H1 (cell line): ENCODE results near the gene ALDH5A1. TPM values are rescaled to one million over a fixed set of nuclear protein-coding genes. Genes with fewer than 3 reads are reported as not detected.

Source experiments
- CTCF ChIA-PET: fragments of 300-600 bp; sonication (Branson Sonifier 250); formaldehyde crosslinking; loops from one replicate; lab custom pipeline; 2021; ENCODE audit not compliant: partially characterized antibody; lab: Charles Lee
- POLR2A ChIA-PET: fragments of 300-600 bp; sonication (Branson Sonifier 250); formaldehyde crosslinking; loops from one replicate; lab custom pipeline; 2021; ENCODE audit warnings: inconsistent platforms; ENCODE audit not compliant: partially characterized antibody; lab: Charles Lee
- DNase-seq, 2 experiments: peaks; one replicate each; pipeline versions ENCODE4 v3.0.0 to v3.0.0-alpha.2; 2010 to 2022; ENCODE audit warnings: low spot score in 2 of 2, low read depth in 1 of 2, mixed read lengths in 1 of 2
- FAIRE-seq: peaks from 2 replicates; lab custom pipeline; 2011; peaks lifted over from hg19 to GRCh38; lab: Jason Lieb, UNC
- H2AFZ ChIP-seq: 2 replicates; pipeline ENCODE4 v1.8.1; 2012; ENCODE audit warnings: low read length, inconsistent platforms
- H2AK5ac ChIP-seq: 2 replicates; pipeline ENCODE4 v1.6.1; 2013; ENCODE audit warnings: low read depth, low read length
- H2BK120ac ChIP-seq: replicated peaks from 2 replicates; pipeline ENCODE3; 2013; ENCODE audit warnings: low read depth, low read length, inconsistent platforms
- H2BK12ac ChIP-seq: 2 replicates; pipeline ENCODE4 v1.6.1; 2013; ENCODE audit warnings: low read depth, low read length
- H2BK15ac ChIP-seq: 2 replicates; pipeline ENCODE4 v1.6.1; 2013; ENCODE audit warnings: low read length
- H2BK20ac ChIP-seq: 2 replicates; pipeline ENCODE4 v1.6.1; 2013; ENCODE audit warnings: low read length
- H2BK5ac ChIP-seq: 2 replicates; pipeline ENCODE4 v1.6.1; 2013; ENCODE audit warnings: low read depth, low read length
- H3K14ac ChIP-seq: 2 replicates; pipeline ENCODE4 v1.6.1; 2013; ENCODE audit warnings: inconsistent platforms; ENCODE audit not compliant: insufficient read length
- H3K18ac ChIP-seq: 2 replicates; pipeline ENCODE4 v1.6.1; 2013; ENCODE audit warnings: low read length; ENCODE audit errors: extremely low read depth
- H3K23ac ChIP-seq: 2 replicates; pipeline ENCODE4 v1.6.1; 2013; ENCODE audit warnings: inconsistent platforms; ENCODE audit not compliant: insufficient read length
- H3K23me2 ChIP-seq: 2 replicates; pipeline ENCODE4 v1.6.1; 2013; ENCODE audit warnings: low read depth, low read length
- H3K27ac ChIP-seq: 2 replicates; pipeline ENCODE4 v1.6.1; 2011; ENCODE audit warnings: low read depth, low read length, inconsistent platforms
- H3K27me3 ChIP-seq, 4 experiments: replicated peaks in 1 of 4; 1 replicate in 1 of 4; 2 replicates in 3 of 4; pipeline versions ENCODE4 v1.6.1 to v1.8.1; 2011 to 2013; ENCODE audit warnings: low read length in 3 of 4, mild to moderate bottlenecking in 3 of 4, inconsistent platforms in 2 of 4, mixed read lengths in 2 of 4, moderate library complexity in 1 of 4; ENCODE audit not compliant: control insufficient read depth in 3 of 4, insufficient read depth in 3 of 4; ENCODE audit errors: extremely low read depth in 1 of 4
- H3K36me3 ChIP-seq, 4 experiments: 2 replicates each; pipeline versions ENCODE4 v1.6.1 to v1.8.1; 2011 to 2013; ENCODE audit warnings: mild to moderate bottlenecking in 4 of 4, low read length in 3 of 4, moderate library complexity in 2 of 4, control low read depth in 1 of 4, inconsistent platforms in 1 of 4; ENCODE audit not compliant: insufficient read depth in 4 of 4, control insufficient read depth in 2 of 4
- H3K4ac ChIP-seq: replicated peaks from 2 replicates; pipeline ENCODE3; 2013; ENCODE audit warnings: low read length, low read depth, mixed read lengths, inconsistent platforms; ENCODE audit not compliant: insufficient read length
- H3K4me1 ChIP-seq, 4 experiments: replicated peaks in 1 of 4; 1 replicate in 1 of 4; 2 replicates in 3 of 4; pipeline versions ENCODE4 v1.6.1 to v1.8.1; 2011 to 2013; ENCODE audit warnings: low read length in 3 of 4, inconsistent platforms in 2 of 4, mixed read lengths in 1 of 4; ENCODE audit not compliant: insufficient read depth in 4 of 4, control insufficient read depth in 3 of 4
- H3K4me2 ChIP-seq, 2 experiments: 2 replicates each; pipeline versions ENCODE4 v1.6.1 to v1.8.1; 2011 to 2013; ENCODE audit warnings: low read depth in 2 of 2, low read length in 2 of 2, control low read depth in 1 of 2, inconsistent platforms in 1 of 2, mild to moderate bottlenecking in 1 of 2; ENCODE audit not compliant: insufficient read depth in 1 of 2
- H3K4me3 ChIP-seq, 4 experiments: fragments of 200-600, 300-600 bp in 1 of 4; sonication (generic), shearing (Covaris generic), sonication (Bioruptor Twin) in 1 of 4; 2 replicates each; pipeline versions ENCODE4 v1.5.1 to v1.8.1; 2011 to 2016; ENCODE audit warnings: low read length in 4 of 4, low read depth in 3 of 4, control low read depth in 2 of 4, inconsistent platforms in 2 of 4, mild to moderate bottlenecking in 2 of 4, mixed read lengths in 1 of 4, moderate library complexity in 1 of 4; ENCODE audit not compliant: insufficient read depth in 2 of 4; ENCODE audit errors: extremely low read depth in 1 of 4
- H3K56ac ChIP-seq: replicated peaks from 2 replicates; pipeline ENCODE3; 2013; ENCODE audit warnings: low read depth, mild to moderate bottlenecking, mixed read lengths, low read length, inconsistent platforms; ENCODE audit not compliant: insufficient read length
- H3K79me1 ChIP-seq: 2 replicates; pipeline ENCODE4 v1.6.1; 2013; ENCODE audit warnings: low read depth, low read length, control low read depth
- H3K79me2 ChIP-seq, 2 experiments: 2 replicates each; pipeline versions ENCODE4 v1.6.1 to v1.8.1; 2012 to 2013; ENCODE audit warnings: low read length in 2 of 2, mild to moderate bottlenecking in 2 of 2, inconsistent platforms in 1 of 2; ENCODE audit not compliant: insufficient read depth in 2 of 2, control insufficient read depth in 1 of 2
- H3K9ac ChIP-seq, 4 experiments: replicated peaks in 1 of 4; 1 replicate in 1 of 4; 2 replicates in 3 of 4; pipeline versions ENCODE4 v1.6.1 to v1.8.1; 2011 to 2013; ENCODE audit warnings: low read depth in 3 of 4, low read length in 3 of 4, control low read depth in 2 of 4, mild to moderate bottlenecking in 2 of 4, moderate library complexity in 2 of 4, inconsistent platforms in 1 of 4; ENCODE audit errors: extremely low read depth in 1 of 4
- H3K9me3 ChIP-seq, 2 experiments: 2 replicates each; pipeline versions ENCODE4 v1.6.1 to v1.8.1; 2012 to 2013; ENCODE audit warnings: mild to moderate bottlenecking in 2 of 2, moderate library complexity in 2 of 2, control low read depth in 1 of 2, inconsistent platforms in 1 of 2, low read depth in 1 of 2, low read length in 1 of 2, mixed read lengths in 1 of 2; ENCODE audit not compliant: insufficient read depth in 2 of 2
- H4K20me1 ChIP-seq, 2 experiments: replicated peaks in 1 of 2; 2 replicates each; pipeline versions ENCODE3 to v1.8.1; 2011 to 2013; ENCODE audit warnings: inconsistent platforms in 2 of 2, low read length in 2 of 2, mild to moderate bottlenecking in 1 of 2; ENCODE audit not compliant: insufficient read depth in 2 of 2, control insufficient read depth in 1 of 2
- H4K5ac ChIP-seq: 2 replicates; pipeline ENCODE4 v1.6.1; 2013; ENCODE audit warnings: low read length, low read depth, mixed read lengths, inconsistent platforms; ENCODE audit not compliant: insufficient read length
- H4K8ac ChIP-seq: 2 replicates; pipeline ENCODE4 v1.8.0; 2013; ENCODE audit warnings: mild to moderate bottlenecking, moderate library complexity, low read length, inconsistent platforms; ENCODE audit not compliant: insufficient read depth; ENCODE audit errors: extremely low read depth
- H4K91ac ChIP-seq: replicated peaks from 2 replicates; pipeline ENCODE3; 2013; ENCODE audit warnings: low read length, mixed read lengths, inconsistent platforms; ENCODE audit not compliant: insufficient read length
- ASH2L ChIP-seq: fragments of 200-600, 300-600 bp; sonication (generic); IDR thresholded peaks from one replicate; pipeline ENCODE4 v1.7.1; 2017; ENCODE audit warnings: low read length
- BRCA1 ChIP-seq: IDR thresholded peaks from 2 replicates; pipeline ENCODE4 v1.6.1; 2012; ENCODE audit warnings: low read depth, low read length, improper control_type of control experiment
- CTCF ChIP-seq, 3 experiments: IDR thresholded peaks; 1 replicate in 2 of 3; 2 replicates in 1 of 3; pipeline versions ENCODE4 v1.5.1 to v1.6.1; 2011; ENCODE audit warnings: low read length in 3 of 3, mild to moderate bottlenecking in 3 of 3, inconsistent platforms in 2 of 3, low read depth in 1 of 3, moderate library complexity in 1 of 3; ENCODE audit not compliant: insufficient read depth in 1 of 3; ENCODE audit errors: control extremely low read depth in 1 of 3
- EZH2 ChIP-seq: fragments of 200-600 bp; sonication (generic); IDR thresholded peaks from 2 replicates; pipeline ENCODE4 v1.7.1; 2012; ENCODE audit warnings: low read depth, mild to moderate bottlenecking, moderate library complexity, low read length, inconsistent platforms; ENCODE audit not compliant: severe bottlenecking
- POLR2AphosphoS5 ChIP-seq: IDR thresholded peaks from 2 replicates; pipeline ENCODE4 v1.6.1; 2011; ENCODE audit warnings: low read depth, low read length
- POU5F1 ChIP-seq: IDR thresholded peaks from 2 replicates; pipeline ENCODE4 v1.6.1; 2011; ENCODE audit warnings: low read depth, mild to moderate bottlenecking, low read length, moderate library complexity
- RAD21 ChIP-seq, 2 experiments: IDR thresholded peaks in 1 of 2; conservative IDR thresholded peaks in 1 of 2; 2 replicates each; pipeline ENCODE4 v1.6.1; 2011; ENCODE audit warnings: low read depth in 2 of 2, low read length in 2 of 2, improper control_type of control experiment in 1 of 2, inconsistent platforms in 1 of 2, mild to moderate bottlenecking in 1 of 2, moderate library complexity in 1 of 2
- RBBP5 ChIP-seq: IDR thresholded peaks from 2 replicates; pipeline ENCODE4 v1.7.1; 2012; ENCODE audit warnings: low read depth, mild to moderate bottlenecking, inconsistent platforms, low read length, moderate library complexity, borderline replicate concordance
- SRF ChIP-seq: IDR thresholded peaks from 2 replicates; pipeline ENCODE4 v1.6.1; 2011; ENCODE audit warnings: mild to moderate bottlenecking, low read depth, low read length, moderate library complexity
- TCF12 ChIP-seq: IDR thresholded peaks from 2 replicates; pipeline ENCODE4 v1.6.1; 2011; ENCODE audit warnings: low read depth, mild to moderate bottlenecking, low read length
- WGBS, 2 experiments: shearing (Covaris generic) in 1 of 2; methylation state at CpG; one replicate each; pipeline versions ENCODE4 v1.1.6 to v1.1.7; 2013 to 2015; ENCODE audit warnings: low lambda C conversion rate in 2 of 2, mixed read lengths in 2 of 2, inconsistent platforms in 1 of 2, low coverage in 1 of 2, missing lambda C conversion rate in 1 of 2; ENCODE audit not compliant: insufficient replicate concordance in 2 of 2, insufficient coverage in 1 of 2, insufficient read length in 1 of 2; ENCODE audit errors: extremely low coverage in 1 of 2, missing lambda C conversion rate in 1 of 2; 5-methylcytosine and 5-hydroxymethylcytosine counted together
- polyA plus RNA-seq, 7 experiments: library from polyadenylated mRNA; depleted of rRNA in 3 of 7; stranded (reverse) in 5 of 7; unstranded in 2 of 7; fragments of >200 nt in 5 of 7; fragments of 200-250 nt in 2 of 7; gene quantifications; 1 replicate in 5 of 7; 2 replicates in 1 of 7; 4 replicates in 1 of 7; pipeline versions ENCODE4 v1.2.1 to v1.2.3, GENCODE V29; 2011 to 2013; ENCODE audit warnings: missing spikeins in 2 of 7, mixed read lengths in 2 of 7
- total RNA-seq: library from RNA; stranded (reverse); fragmentation: NEBNext Ultra II Directional; extraction: Animal tissue kit (Norgen Biotek cat#: 25700); gene quantifications from 2 replicates; pipeline ENCODE4 v1.2.1, GENCODE V29; 2021

Gene ALDH5A1
- total and polyA plus RNA-seq, 2 of the 8 experiments (the other 6 are each of a cell fraction or from before 2014, with no cell fraction given): 1.5 to 2.4 TPM

DNA sequence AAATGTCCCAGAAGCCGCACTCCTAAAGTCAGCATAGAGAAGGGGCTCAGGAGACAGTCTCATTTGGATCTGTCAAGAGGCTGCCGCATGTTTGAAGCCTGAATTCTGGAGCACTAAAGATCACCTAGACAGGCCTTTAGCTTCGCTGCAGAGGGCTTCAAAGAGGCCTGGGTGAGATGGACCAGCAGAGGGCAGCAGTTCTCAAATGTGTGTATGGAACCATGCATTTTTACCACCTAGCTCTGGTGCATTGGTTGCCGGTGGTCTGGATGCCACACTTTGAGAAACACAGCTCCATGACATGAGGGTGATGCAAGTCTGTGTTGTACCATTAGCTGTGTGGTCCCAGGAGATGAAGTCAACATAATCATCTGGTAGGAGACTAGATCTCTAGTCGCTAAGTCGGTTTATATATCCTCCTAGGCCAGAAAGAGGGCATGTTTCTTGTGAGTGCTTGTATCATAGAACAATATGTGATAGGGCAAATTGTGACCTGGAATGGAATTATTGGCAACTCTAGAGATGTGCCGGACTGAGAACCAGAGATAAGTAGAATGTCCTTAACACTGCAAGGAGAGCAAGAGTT is 86.4 kb downstream of the ALDH5A1 start:
- H3K4me2 ChIP-seq: no peak overlapping the region
- ChIA-PET CTCF (interaction anchor here (0.6 to 11.1 kb wide), 42 partner anchors 9 to 436 kb away, joined by 3 to 99 read pairs (median 6); partner anchors contain the start of genes ACOT13, ALDH5A1, KIAA0319 and TDP2), POLR2A (interaction anchor here (0.7 to 1.7 kb wide), 6 partner anchors 56 to 138 kb away, joined by 3 to 5 read pairs (median 4); partner anchors contain the start of genes ACOT13, C6orf62 and TDP2)
- no peak overlapping the region for H2BK5ac ChIP-seq
- no peak overlapping the region for H3K56ac ChIP-seq
- no peak overlapping the region for H2BK12ac ChIP-seq
- H3K27ac ChIP-seq: no peak overlapping the region
- no peak overlapping the region for H2BK120ac ChIP-seq
- H3K9me3 ChIP-seq: no peaks in the 10 kb centered on the region
- no peaks in the 10 kb centered on the region for H3K23me2 ChIP-seq
- FAIRE-seq: peak; percentile 96
- no peaks in the 10 kb centered on the region for H3K36me3 ChIP-seq
- H4K5ac ChIP-seq: no peak overlapping the region
- peak; percentile 54 to 88 for DNase-seq
- no peaks in the 10 kb centered on the region for H3K27me3 ChIP-seq
- 66% methylated on average over 7 of the region's 7 CpGs; no CpG with 5 or more reads in 1 of the 2 experiments for WGBS, 2 experiments
- no peak overlapping the region for H2BK15ac ChIP-seq
- H3K23ac ChIP-seq: no peak overlapping the region
- no peaks in the 10 kb centered on the region for H3K79me2 ChIP-seq
- H4K20me1 ChIP-seq: no peaks in the 10 kb centered on the region
- H4K91ac ChIP-seq: no peak overlapping the region
- H2AFZ ChIP-seq: no peak overlapping the region
- H2BK20ac ChIP-seq: no peak overlapping the region
- no peaks in the 10 kb centered on the region for H3K79me1 ChIP-seq
- H4K8ac ChIP-seq: no peak overlapping the region
- H3K4me3 ChIP-seq: no peak overlapping the region
- no peak overlapping the region for H3K14ac ChIP-seq
- no peak overlapping the region for H2AK5ac ChIP-seq
- H3K4me1 ChIP-seq: peaks cover 0 to 2% (median 0%) of the 10 kb centered on the region in 4 experiments; a peak in 1 of 7 replicates
- H3K4ac ChIP-seq: no peak overlapping the region
- no peak overlapping the region for H3K18ac ChIP-seq
- H3K9ac ChIP-seq: no peak overlapping the region
- TF ChIP-seq ASH2L: no peak
- TF ChIP-seq CTCF (IDR thresholded peaks at IDR 0.05; ENCODE audit: control extremely low read depth in 1 of 3, insufficient read depth in 1 of 3, low read depth in 1 of 3, low read length in 3 of 3): peak; percentile 68 to 91 (median 86)
- TF ChIP-seq SRF: no peak
- no peak for TF ChIP-seq RBBP5
- no peak for TF ChIP-seq POU5F1
- no peak for TF ChIP-seq POLR2AphosphoS5
- no peak for TF ChIP-seq TCF12
- peak; percentile 80 to 88 for TF ChIP-seq RAD21 (IDR thresholded peaks at IDR 0.05 in 1 of 2, conservative IDR thresholded peaks at IDR 0.05 in 1 of 2; ENCODE audit: low read depth in 2 of 2, low read length in 2 of 2)
- TF ChIP-seq BRCA1: no peak
- no peak for TF ChIP-seq EZH2
